HG02623 (cell line): ENCODE results near the gene ISCA2.
"Not testable (repeated sequence)": the region's sequence is repeated elsewhere in the genome, so short reads cannot be mapped to it uniquely, and the experiment has no call there.

ENCODE experiments used
- ATAC-seq: cut with Tn5 transposase; IDR thresholded peaks from one replicate; pipeline ENCODE4 v1.9.1; 2021; ENCODE audit warnings: moderate library complexity; ENCODE audit not compliant: unreplicated experiment

Gene ISCA2

GRCh38 chr14:74526854-74527585 is 33.5 kb downstream of the ISCA2 start:
- no peak for ATAC-seq

- ATAC-seq = no peak
Measured at GRCh38 chr14:74527736-74528280, 34.2 kb downstream of the ISCA2 start.

- no peak for ATAC-seq
Measured at GRCh38 chr14:74528406-74528805, 34.8 kb downstream of the ISCA2 start.

- no peak for ATAC-seq
Measured at GRCh38 chr14:74528886-74529285, 35.3 kb downstream of the ISCA2 start.

- no peak for ATAC-seq
Measured at GRCh38 chr14:74531006-74531405, 37.4 kb downstream of the ISCA2 start.

- ATAC-seq = no peak
Measured at GRCh38 chr14:74531467-74531866, 37.9 kb downstream of the ISCA2 start.

- no peak for ATAC-seq
Measured at GRCh38 chr14:74532246-74532645, 38.7 kb downstream of the ISCA2 start.

- no peak for ATAC-seq
Measured at GRCh38 chr14:74533576-74533975, 40.0 kb downstream of the ISCA2 start.

- no peak for ATAC-seq
Measured at GRCh38 chr14:74535756-74536325, 42.3 kb downstream of the ISCA2 start.

GRCh38 chr14:74536336-74536735 is 42.8 kb downstream of the ISCA2 start:
- ATAC-seq = not testable (repeated sequence)

- no peak for ATAC-seq
Measured at GRCh38 chr14:74538411-74539391, 45.1 kb downstream of the ISCA2 start.

- ATAC-seq = no peak
Measured at GRCh38 chr14:74539503-74539902, 45.9 kb downstream of the ISCA2 start.

- no peak for ATAC-seq
Measured at GRCh38 chr14:74541225-74541624, 47.7 kb downstream of the ISCA2 start.

GRCh38 chr14:74542056-74542685 is 48.6 kb downstream of the ISCA2 start:
- no peak for ATAC-seq

- no peak for ATAC-seq
Measured at GRCh38 chr14:74543771-74544438, 50.3 kb downstream of the ISCA2 start.

- no peak for ATAC-seq
Measured at GRCh38 chr14:74545386-74545785, 51.8 kb downstream of the ISCA2 start.

GRCh38 chr14:74546416-74546815 is 52.9 kb downstream of the ISCA2 start:
- ATAC-seq = no peak
